GM12872 (cell line): Measurements from ENCODE around the gene RNF126.

Experiments
- CTCF ChIP-seq: IDR thresholded peaks from 3 replicates; pipeline ENCODE4 v1.5.1; 2011; ENCODE audit warnings: low read depth, mild to moderate bottlenecking, low read length, moderate library complexity; ENCODE audit not compliant: insufficient read depth

RNF126 gene

DNA sequence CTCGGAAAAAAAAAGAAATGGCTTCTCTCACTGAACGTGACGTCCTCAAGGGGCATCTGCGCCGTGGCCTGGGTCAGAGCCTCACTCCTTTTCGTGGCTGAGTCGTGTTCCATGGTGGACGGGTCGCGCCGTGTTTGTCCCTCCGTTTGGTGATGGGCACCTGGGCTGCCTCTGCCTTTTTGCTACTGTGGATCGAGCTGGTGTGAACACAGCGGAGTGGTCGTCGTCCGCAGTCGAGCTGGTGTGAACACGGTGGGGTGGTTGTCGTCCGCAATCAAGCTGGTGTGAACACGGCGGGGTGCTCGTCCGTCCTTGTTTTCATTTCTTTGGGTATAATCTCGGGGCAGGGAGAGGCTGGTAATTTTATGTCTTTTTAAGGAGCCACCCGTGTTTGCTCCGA lies 61.7 kb downstream of the RNF126 start:
- no peak for TF ChIP-seq CTCF
